ENCODE results near the gene PDZD8. TPM values are rescaled to one million over a fixed set of nuclear protein-coding genes. Genes with fewer than 3 reads are reported as not detected.
"Not testable (repeated sequence)": the region's sequence is repeated elsewhere in the genome, so short reads cannot be mapped to it uniquely, and the experiment has no call there.

PDZD8 gene
- total and polyA plus RNA-seq, 4 experiments from 2014 or later, result 3.6 to 15.0 (median 11.4) TPM

GRCh38 chr10:117313641-117314040 is 61.6 kb downstream of the PDZD8 start:
- no peaks in the 10 kb centered on the region for H3K27me3 Mint-ChIP-seq

GRCh38 chr10:117312430-117312829 is 62.8 kb downstream of the PDZD8 start:
- Histone ChIP-seq H3K36me3 (ENCODE audit: insufficient read depth, low read length) (no peaks in the 10 kb centered on the region), H3K4me1 (ENCODE audit: insufficient read depth, low read length) (no peaks in the 10 kb centered on the region), H3K4me3 (ENCODE audit: low read length in 2 of 2) (no peak overlapping the region), H3K9me3 (ENCODE audit: control insufficient read depth in 1 of 2, low read length in 2 of 2) (no peaks in the 10 kb centered on the region), H3K27ac (ENCODE audit: low read depth, low read length) (no peak overlapping the region), H3K27me3 (ENCODE audit: insufficient read depth, low read length) (no peaks in the 10 kb centered on the region)
- ChIA-PET POLR2A (ENCODE audit: partially characterized antibody) (no interaction called here), CTCF (ENCODE audit: partially characterized antibody) (interaction anchor here (1.6 kb wide), 1 partner anchor 96 kb away, joined by 6 read pairs; no protein-coding TSS in a partner anchor)
- DNase-seq, result no peak
- intact Hi-C loops (cut with micrococcal nuclease), result no loop called here
- Mint-ChIP-seq H3K4me3 (no peak overlapping the region), H3K4me1 (peaks cover 11 to 24% (median 14%) of the 10 kb centered on the region in 4 donors), H3K27me3 (no peaks in the 10 kb centered on the region), H3K9me3 (peaks cover 0 to 2% (median 0%) of the 10 kb centered on the region in 8 donors), H3K27ac (no peak overlapping the region), H3K36me3 (peaks cover 27 to 52% of the 10 kb centered on the region in 2 donors)

More at GRCh38 chr10:117313641-117314040, 61.6 kb downstream of the PDZD8 start:
- POLR2A ChIA-PET (ENCODE audit: partially characterized antibody), result no interaction called here
- intact Hi-C loops (cut with micrococcal nuclease), result no loop called here
- H3K36me3 ChIP-seq (ENCODE audit: insufficient read depth, low read length), result no peaks in the 10 kb centered on the region
- no peak overlapping the region for H3K4me3 ChIP-seq (ENCODE audit: low read length in 2 of 2)
- DNase-seq, result no peak
- Mint-ChIP-seq H3K27ac (no peak overlapping the region), H3K4me3 (no peak overlapping the region), H3K36me3 (peaks cover 33 to 59% of the 10 kb centered on the region in 2 donors), H3K9me3 (peaks cover 0 to 2% (median 0%) of the 10 kb centered on the region in 8 donors), H3K4me1 (peaks cover 11 to 22% (median 14%) of the 10 kb centered on the region in 4 donors)
- H3K27ac ChIP-seq (ENCODE audit: low read depth, low read length), result no peak overlapping the region
- H3K27me3 ChIP-seq (ENCODE audit: insufficient read depth, low read length), result no peaks in the 10 kb centered on the region
- H3K9me3 ChIP-seq (ENCODE audit: control insufficient read depth in 1 of 2, low read length in 2 of 2), result no peaks in the 10 kb centered on the region
- CTCF ChIA-PET (ENCODE audit: partially characterized antibody), result interaction anchor here (1.6 kb wide), 1 partner anchor 97 kb away, joined by 6 read pairs; no protein-coding TSS in a partner anchor
- no peaks in the 10 kb centered on the region for H3K4me1 ChIP-seq (ENCODE audit: insufficient read depth, low read length)

DNA sequence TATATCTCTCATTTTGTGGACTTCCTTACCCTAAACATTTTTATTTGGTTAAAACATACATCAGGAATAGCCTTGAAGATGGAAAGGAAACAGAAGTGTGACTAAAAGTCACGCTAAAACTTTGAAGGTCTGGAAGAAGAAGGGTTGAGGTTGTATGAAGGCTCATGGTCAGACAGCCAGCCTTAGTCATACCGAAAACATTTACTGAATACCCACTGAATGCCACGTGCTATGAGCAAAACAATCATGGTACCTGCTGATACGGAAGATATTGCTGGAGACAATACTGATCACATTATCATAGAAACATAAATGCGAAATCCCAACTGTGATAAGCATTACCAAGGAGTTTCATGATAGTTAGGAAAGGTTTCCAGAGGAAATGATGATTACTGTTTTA is 64.0 kb downstream of the PDZD8 start:
- H3K27ac ChIP-seq (ENCODE audit: low read depth, low read length), result no peak overlapping the region
- no peak overlapping the region for H3K4me3 ChIP-seq (ENCODE audit: low read length in 2 of 2)
- H3K27me3 Mint-ChIP-seq, result no peaks in the 10 kb centered on the region
- POLR2A ChIA-PET (ENCODE audit: partially characterized antibody), result no interaction called here
- H3K9me3 Mint-ChIP-seq, result peaks cover 0 to 2% (median 0%) of the 10 kb centered on the region in 8 donors
- intact Hi-C loops (cut with micrococcal nuclease), result no loop called here
- no peaks in the 10 kb centered on the region for H3K9me3 ChIP-seq (ENCODE audit: control insufficient read depth in 1 of 2, low read length in 2 of 2)
- no peak overlapping the region for H3K27ac Mint-ChIP-seq
- no peaks in the 10 kb centered on the region for H3K27me3 ChIP-seq (ENCODE audit: insufficient read depth, low read length)
- peaks cover 11 to 24% (median 14%) of the 10 kb centered on the region in 4 donors for H3K4me1 Mint-ChIP-seq
- CTCF ChIA-PET (ENCODE audit: partially characterized antibody), result interaction anchor here (1.2 kb wide), 1 partner anchor 95 kb away, joined by 3 read pairs; no protein-coding TSS in a partner anchor
- no peaks in the 10 kb centered on the region for H3K36me3 ChIP-seq (ENCODE audit: insufficient read depth, low read length)
- H3K36me3 Mint-ChIP-seq, result peaks cover 24 to 52% of the 10 kb centered on the region in 2 donors
- no peaks in the 10 kb centered on the region for H3K4me1 ChIP-seq (ENCODE audit: insufficient read depth, low read length)
- no peak overlapping the region for H3K4me3 Mint-ChIP-seq
- DNase-seq, result no peak

DNA sequence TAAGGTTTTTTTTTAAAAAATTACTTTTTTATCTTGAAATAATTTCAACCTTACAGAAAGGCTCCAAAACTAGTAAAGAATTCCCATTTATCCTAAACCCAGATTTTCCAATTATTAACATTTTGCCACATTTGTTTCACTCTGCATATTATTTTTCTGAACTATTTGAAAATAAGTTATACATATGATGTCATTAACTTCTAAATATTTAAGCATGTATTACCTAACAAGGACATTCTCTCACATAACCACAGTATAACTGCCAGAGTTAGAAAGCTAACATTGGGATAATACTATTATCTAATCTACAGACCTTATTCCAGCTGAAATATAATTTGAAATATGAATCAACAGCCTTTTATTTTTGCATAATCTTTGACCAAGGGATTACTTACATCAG is 68.6 kb downstream of the PDZD8 start:
- H3K27ac Mint-ChIP-seq, result no peak overlapping the region
- CTCF ChIA-PET (ENCODE audit: partially characterized antibody), result no interaction called here

GRCh38 chr10:117303451-117303850 is 71.8 kb downstream of the PDZD8 start:
- DNase-seq; intact Hi-C loops (cut with micrococcal nuclease); H3K9me3 ChIP-seq (ENCODE audit: control insufficient read depth in 1 of 2, low read length in 2 of 2); H3K27ac Mint-ChIP-seq; CTCF ChIA-PET (ENCODE audit: partially characterized antibody); H3K27me3 ChIP-seq (ENCODE audit: insufficient read depth, low read length); POLR2A ChIA-PET (ENCODE audit: partially characterized antibody); H3K27ac ChIP-seq (ENCODE audit: low read depth, low read length); H3K4me3 Mint-ChIP-seq; H3K4me1 ChIP-seq (ENCODE audit: insufficient read depth, low read length); H3K36me3 ChIP-seq (ENCODE audit: insufficient read depth, low read length); H3K27me3 Mint-ChIP-seq; H3K4me3 ChIP-seq (ENCODE audit: low read length in 2 of 2): not testable (repeated sequence)
- Mint-ChIP-seq H3K36me3 (peaks cover 44 to 58% of the 10 kb centered on the region in 2 donors), H3K4me1 (peaks cover 0 to 12% (median 4%) of the 10 kb centered on the region in 4 donors), H3K9me3 (peaks cover 0 to 32% (median 8%) of the 10 kb centered on the region in 8 donors)

More for the DNA sequence above, 68.6 kb downstream of the PDZD8 start:
- no peaks in the 10 kb centered on the region for H3K36me3 ChIP-seq (ENCODE audit: insufficient read depth, low read length)
- Mint-ChIP-seq H3K36me3 (peaks cover 29 to 48% of the 10 kb centered on the region in 2 donors), H3K9me3 (peaks cover 0 to 14% (median 6%) of the 10 kb centered on the region in 8 donors), H3K4me3 (no peak overlapping the region), H3K27me3 (no peaks in the 10 kb centered on the region), H3K4me1 (peaks cover 5 to 20% (median 12%) of the 10 kb centered on the region in 4 donors)
- intact Hi-C loops (cut with micrococcal nuclease), result no loop called here
- H3K4me1 ChIP-seq (ENCODE audit: insufficient read depth, low read length), result no peaks in the 10 kb centered on the region
- no peaks in the 10 kb centered on the region for H3K9me3 ChIP-seq (ENCODE audit: control insufficient read depth in 1 of 2, low read length in 2 of 2)
- POLR2A ChIA-PET (ENCODE audit: partially characterized antibody), result no interaction called here
- DNase-seq, result no peak
- H3K4me3 ChIP-seq (ENCODE audit: low read length in 2 of 2), result no peak overlapping the region
- H3K27me3 ChIP-seq (ENCODE audit: insufficient read depth, low read length), result no peaks in the 10 kb centered on the region
- H3K27ac ChIP-seq (ENCODE audit: low read depth, low read length), result no peak overlapping the region

GRCh38 chr10:117300671-117301070 is 74.6 kb downstream of the PDZD8 start:
- Histone ChIP-seq H3K36me3 (ENCODE audit: insufficient read depth, low read length) (no peaks in the 10 kb centered on the region), H3K9me3 (ENCODE audit: control insufficient read depth in 1 of 2, low read length in 2 of 2) (no peaks in the 10 kb centered on the region), H3K4me1 (ENCODE audit: insufficient read depth, low read length) (no peaks in the 10 kb centered on the region), H3K27ac (ENCODE audit: low read depth, low read length) (no peak overlapping the region), H3K4me3 (ENCODE audit: low read length in 2 of 2) (no peak overlapping the region), H3K27me3 (ENCODE audit: insufficient read depth, low read length) (no peaks in the 10 kb centered on the region)
- ChIA-PET CTCF (ENCODE audit: partially characterized antibody) (interaction anchor here (1.0 kb wide), 1 partner anchor 126 kb away, joined by 3 read pairs; no protein-coding TSS in a partner anchor), POLR2A (ENCODE audit: partially characterized antibody) (no interaction called here)
- Mint-ChIP-seq H3K4me1 (peaks cover under 1 to 17% (median 5%) of the 10 kb centered on the region in 4 donors), H3K27me3 (no peaks in the 10 kb centered on the region), H3K36me3 (peaks cover 44 to 54% of the 10 kb centered on the region in 2 donors), H3K27ac (no peak overlapping the region), H3K4me3 (no peak overlapping the region), H3K9me3 (peaks cover 0 to 32% (median 8%) of the 10 kb centered on the region in 8 donors)
- intact Hi-C loops (cut with micrococcal nuclease), result no loop called here
- no peak for DNase-seq

- CTCF ChIA-PET (ENCODE audit: partially characterized antibody), result interaction anchor here (1.5 kb wide), 1 partner anchor 131 kb away, joined by 3 read pairs; no protein-coding TSS in a partner anchor
- intact Hi-C loops (cut with micrococcal nuclease), result no loop called here
- peaks cover 5 to 17% (median 8%) of the 10 kb centered on the region in 4 donors for H3K4me1 Mint-ChIP-seq
- H3K27me3 Mint-ChIP-seq, result no peaks in the 10 kb centered on the region
- Histone ChIP-seq H3K27me3 (ENCODE audit: insufficient read depth, low read length) (no peaks in the 10 kb centered on the region), H3K27ac (ENCODE audit: low read depth, low read length) (no peak overlapping the region), H3K9me3 (ENCODE audit: control insufficient read depth in 1 of 2, low read length in 2 of 2) (no peaks in the 10 kb centered on the region), H3K36me3 (ENCODE audit: insufficient read depth, low read length) (no peaks in the 10 kb centered on the region), H3K4me1 (ENCODE audit: insufficient read depth, low read length) (no peaks in the 10 kb centered on the region), H3K4me3 (ENCODE audit: low read length in 2 of 2) (no peak overlapping the region)
- POLR2A ChIA-PET (ENCODE audit: partially characterized antibody), result no interaction called here
- H3K27ac Mint-ChIP-seq, result no peak overlapping the region
- no peak overlapping the region for H3K4me3 Mint-ChIP-seq
- peaks cover 39 to 50% of the 10 kb centered on the region in 2 donors for H3K36me3 Mint-ChIP-seq
- H3K9me3 Mint-ChIP-seq, result peaks cover 0 to 28% (median 8%) of the 10 kb centered on the region in 8 donors
- DNase-seq, result no peak
These were observed 75.8 kb downstream of the PDZD8 start for GRCh38 chr10:117299435-117299834.

Data from CD4-positive, alpha-beta memory T cell (primary cell).